ENCODE results near the gene LRRK2. TPM values are rescaled to one million over a fixed set of nuclear protein-coding genes. Genes with fewer than 3 reads are reported as not detected.

LRRK2 gene
- total RNA-seq, 1 experiment from 2014 or later, result 0.13 TPM

- intact Hi-C loops (cut with micrococcal nuclease; ENCODE audit: unreplicated experiment) (no loop called here), in situ Hi-C loops (cut with HindIII; ENCODE audit: low pct_unique_long_range_greater_than_20kb, low sequenced_read_pairs) (no loop called here)
- ChIA-PET POLR2A (no interaction called here), CTCF (no interaction called here)
- Histone ChIP-seq H3K9me3 (ENCODE audit: control insufficient read depth, insufficient read depth, low read depth, low read length) (no peaks in the 10 kb centered on the region), H3K4me3 (ENCODE audit: low read depth in 2 of 2, low read length in 2 of 2) (no peak overlapping the region), H3K27ac (ENCODE audit: low read length) (no peak overlapping the region), H3K27me3 (ENCODE audit: control insufficient read depth, insufficient read depth, low read length) (peaks cover 19% of the 10 kb centered on the region), H3K36me3 (ENCODE audit: control insufficient read depth, insufficient read depth, low read length) (no peaks in the 10 kb centered on the region; the same call in 1 of the 2 replicates), H3K4me1 (ENCODE audit: control insufficient read depth, insufficient read depth, low read length) (no peaks in the 10 kb centered on the region)
- BruUV-seq (replicated peaks), result no TSS peak
- TF ChIP-seq REST (IDR thresholded peaks at IDR 0.05; ENCODE audit: insufficient read depth in 1 of 2, low read depth in 2 of 2, low read length in 1 of 2), result no peak
- TF ChIP-seq TCF7L2 (IDR thresholded peaks at IDR 0.05; ENCODE audit: low read depth, low read length), result no peak
- TF ChIP-seq, protein P1, sequence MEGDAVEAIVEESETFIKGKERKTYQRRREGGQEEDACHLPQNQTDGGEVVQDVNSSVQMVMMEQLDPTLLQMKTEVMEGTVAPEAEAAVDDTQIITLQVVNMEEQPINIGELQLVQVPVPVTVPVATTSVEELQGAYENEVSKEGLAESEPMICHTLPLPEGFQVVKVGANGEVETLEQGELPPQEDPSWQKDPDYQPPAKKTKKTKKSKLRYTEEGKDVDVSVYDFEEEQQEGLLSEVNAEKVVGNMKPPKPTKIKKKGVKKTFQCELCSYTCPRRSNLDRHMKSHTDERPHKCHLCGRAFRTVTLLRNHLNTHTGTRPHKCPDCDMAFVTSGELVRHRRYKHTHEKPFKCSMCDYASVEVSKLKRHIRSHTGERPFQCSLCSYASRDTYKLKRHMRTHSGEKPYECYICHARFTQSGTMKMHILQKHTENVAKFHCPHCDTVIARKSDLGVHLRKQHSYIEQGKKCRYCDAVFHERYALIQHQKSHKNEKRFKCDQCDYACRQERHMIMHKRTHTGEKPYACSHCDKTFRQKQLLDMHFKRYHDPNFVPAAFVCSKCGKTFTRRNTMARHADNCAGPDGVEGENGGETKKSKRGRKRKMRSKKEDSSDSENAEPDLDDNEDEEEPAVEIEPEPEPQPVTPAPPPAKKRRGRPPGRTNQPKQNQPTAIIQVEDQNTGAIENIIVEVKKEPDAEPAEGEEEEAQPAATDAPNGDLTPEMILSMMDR (IDR thresholded peaks at IDR 0.05), result no peak
- TF ChIP-seq POLR2AphosphoS5 (IDR thresholded peaks at IDR 0.05; ENCODE audit: low read depth, low read length), result no peak
- TF ChIP-seq SIN3A (IDR thresholded peaks at IDR 0.05; ENCODE audit: borderline replicate concordance, insufficient read depth, low read depth, low read length), result no peak
- no peak for ATAC-seq
- no peak for DNase-seq (ENCODE audit: low read depth, low spot score)
Measured at GRCh38 chr12:40219760-40220159, 5.0 kb upstream of the LRRK2 start.

DNA sequence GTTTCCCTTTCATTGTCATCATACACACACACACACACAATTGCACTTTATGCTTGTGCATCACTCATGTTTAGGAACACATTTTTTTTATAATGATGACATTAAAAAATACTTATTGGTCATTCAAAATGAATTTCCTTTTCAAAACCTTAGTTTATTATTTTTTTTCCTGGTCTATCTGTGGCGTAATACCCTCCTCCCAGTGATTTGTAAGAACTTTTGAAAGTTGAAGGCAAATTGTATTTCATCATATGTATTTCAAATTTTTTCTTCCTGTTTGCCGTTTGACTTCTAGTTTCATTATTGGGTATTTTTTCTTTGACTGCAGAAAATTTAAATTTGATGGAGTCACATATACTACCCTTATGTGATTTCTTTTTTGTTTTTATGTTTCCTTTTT lies 2.5 kb upstream of the LRRK2 start:
- DNase-seq (ENCODE audit: low read depth, low spot score), result no peak
- Histone ChIP-seq H3K27ac (ENCODE audit: low read length) (no peak overlapping the region), H3K9me3 (ENCODE audit: control insufficient read depth, insufficient read depth, low read depth, low read length) (no peaks in the 10 kb centered on the region), H3K27me3 (ENCODE audit: control insufficient read depth, insufficient read depth, low read length) (peaks cover 32% of the 10 kb centered on the region), H3K36me3 (ENCODE audit: control insufficient read depth, insufficient read depth, low read length) (no peaks in the 10 kb centered on the region; the same call in 1 of the 2 replicates), H3K4me3 (ENCODE audit: low read depth in 2 of 2, low read length in 2 of 2) (no peak overlapping the region), H3K4me1 (ENCODE audit: control insufficient read depth, insufficient read depth, low read length) (peaks cover 3% of the 10 kb centered on the region; the same call in 1 of the 2 replicates)
- in situ Hi-C loops (cut with HindIII; ENCODE audit: low pct_unique_long_range_greater_than_20kb, low sequenced_read_pairs) (no loop called here), intact Hi-C loops (cut with micrococcal nuclease; ENCODE audit: unreplicated experiment) (no loop called here)
- TF ChIP-seq, protein P1 (IDR thresholded peaks at IDR 0.05), result no peak
- TF ChIP-seq POLR2AphosphoS5 (IDR thresholded peaks at IDR 0.05; ENCODE audit: low read depth, low read length), result no peak
- TF ChIP-seq REST (IDR thresholded peaks at IDR 0.05; ENCODE audit: insufficient read depth in 1 of 2, low read depth in 2 of 2, low read length in 1 of 2), result no peak
- TF ChIP-seq TCF7L2 (IDR thresholded peaks at IDR 0.05; ENCODE audit: low read depth, low read length), result no peak
- no peak for TF ChIP-seq SIN3A (IDR thresholded peaks at IDR 0.05; ENCODE audit: borderline replicate concordance, insufficient read depth, low read depth, low read length)
- ATAC-seq, result no peak
- ChIA-PET CTCF (no interaction called here), POLR2A (no interaction called here)
- BruUV-seq (replicated peaks), result no TSS peak
